Measurements from ENCODE around the gene DOCK3.
"Not testable (repeated sequence)": the region's sequence is repeated elsewhere in the genome, so short reads cannot be mapped to it uniquely, and the experiment has no call there.

The DOCK3 gene

DNA sequence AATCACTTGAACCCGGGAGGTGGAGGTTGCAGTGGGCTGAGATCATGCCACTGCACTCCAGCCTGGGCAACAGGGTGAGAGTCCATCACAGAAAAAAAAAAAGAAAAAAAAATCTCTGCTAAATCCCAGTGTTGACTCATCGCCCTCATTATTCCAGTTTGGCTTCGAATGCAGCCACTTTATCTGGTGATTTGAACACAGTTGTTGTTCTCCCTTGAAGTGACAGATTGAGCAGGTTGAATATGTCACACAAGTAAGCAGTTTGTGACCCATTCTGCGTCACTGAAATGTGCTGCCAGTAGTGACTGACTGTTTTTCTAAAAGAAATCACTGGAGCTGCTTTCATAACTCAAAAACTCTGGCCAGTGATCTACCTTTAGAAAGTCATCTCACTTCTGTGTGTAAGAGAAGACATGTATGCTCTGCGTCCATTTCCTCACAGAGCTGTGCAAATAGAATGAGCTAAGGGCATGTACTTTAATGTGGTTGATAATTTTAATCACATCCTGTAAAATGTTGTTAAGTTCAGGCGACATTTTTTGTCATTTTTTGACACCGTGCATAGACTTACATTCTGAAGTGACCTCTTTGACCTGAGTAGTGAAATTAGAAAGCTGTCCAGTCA is 12.5 kb downstream of the DOCK3 start:
- DNase-seq, result no peak

DNA sequence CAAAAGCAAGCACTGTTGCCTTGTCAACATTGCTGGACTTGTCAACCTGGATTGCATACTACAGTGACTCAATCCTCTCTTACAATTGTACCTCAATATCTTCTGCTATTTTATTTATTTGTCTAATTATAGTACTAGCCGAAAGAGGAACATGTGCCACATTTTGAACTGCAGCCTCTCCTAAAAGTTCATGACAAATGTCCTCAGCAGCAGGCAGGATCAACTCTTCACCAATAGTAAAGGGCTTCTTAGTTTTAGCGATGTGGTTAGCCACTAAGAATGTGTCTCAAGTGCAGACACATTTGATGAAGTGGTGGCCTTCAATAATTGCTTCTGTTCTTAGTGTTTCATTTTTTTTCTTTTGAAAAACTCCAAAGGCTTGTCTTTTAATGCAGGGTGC is 13.2 kb downstream of the DOCK3 start:
- no peak for DNase-seq

GRCh38 chr3:50688602-50689001 is 13.9 kb downstream of the DOCK3 start:
- DNase-seq, result not testable (repeated sequence)

DNA sequence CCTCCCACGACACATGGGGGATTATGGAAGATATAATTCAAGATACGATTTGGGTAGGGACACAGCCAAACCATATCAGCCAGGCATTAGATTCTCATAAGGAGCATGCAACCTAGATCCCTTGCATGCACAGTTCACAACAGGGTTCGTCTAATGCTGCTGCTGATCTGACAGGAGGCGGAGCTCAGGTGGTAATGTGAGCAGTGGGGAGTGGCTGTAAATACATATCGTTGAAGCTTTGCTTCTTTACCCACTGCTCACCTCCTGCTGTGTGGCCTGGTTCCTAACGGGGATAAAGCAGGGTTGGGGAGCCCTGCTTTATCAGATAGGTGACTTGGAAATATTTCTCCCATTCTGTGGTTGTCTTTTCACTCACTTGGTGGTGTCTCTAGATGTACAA is 14.8 kb downstream of the DOCK3 start:
- no peak for DNase-seq

- DNase-seq, result no peak
Measured at GRCh38 chr3:50695031-50695430, 20.3 kb downstream of the DOCK3 start.

- no peak for DNase-seq
Measured at GRCh38 chr3:50696276-50696675, 21.5 kb downstream of the DOCK3 start.

- DNase-seq, result no peak
Measured at GRCh38 chr3:50698269-50698668, 23.5 kb downstream of the DOCK3 start.

DNA sequence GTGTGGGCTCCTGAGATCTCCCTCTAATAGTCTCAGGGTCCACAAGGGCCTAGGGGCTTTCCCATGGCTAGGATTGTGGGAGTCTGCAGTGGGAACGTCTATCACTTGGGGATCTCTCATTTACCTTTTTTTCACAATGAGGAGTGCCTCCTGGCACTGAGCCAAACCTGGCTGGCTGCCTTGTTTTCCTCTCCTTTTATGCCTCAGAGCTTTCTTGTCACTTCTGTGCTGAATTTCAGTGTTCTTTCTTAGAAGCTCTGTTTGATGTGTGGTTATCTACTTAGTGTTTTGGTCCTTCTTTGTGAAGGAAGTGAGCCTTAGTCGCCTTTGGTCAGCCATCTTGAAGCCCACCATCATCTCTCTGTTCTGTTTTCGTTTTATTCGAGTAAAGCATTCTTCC is 33.9 kb downstream of the DOCK3 start:
- no peak for DNase-seq

GRCh38 chr3:50714946-50715345 is 40.2 kb downstream of the DOCK3 start:
- peak; percentile 2 for DNase-seq

DNA sequence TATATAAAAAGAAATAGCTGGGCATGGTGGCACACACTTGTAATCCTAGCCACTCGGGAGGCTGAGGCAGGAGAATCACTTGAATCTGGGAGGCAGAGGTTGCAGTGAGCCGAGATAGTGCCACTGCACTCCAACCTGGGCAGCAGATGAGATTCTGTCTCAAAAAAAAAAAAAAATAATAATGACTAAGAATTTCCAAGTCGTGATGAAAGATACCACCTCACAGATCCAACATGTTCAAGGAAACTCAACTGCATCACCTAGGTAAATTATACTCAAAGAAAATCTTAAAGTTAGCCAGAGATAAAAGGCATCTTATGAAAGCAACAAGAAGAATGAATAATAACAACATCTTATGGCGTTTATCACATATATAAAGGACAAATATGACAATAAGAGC is 50.1 kb downstream of the DOCK3 start:
- no peak for DNase-seq

GRCh38 chr3:50734985-50735384 is 60.3 kb downstream of the DOCK3 start:
- no peak for DNase-seq

DNA sequence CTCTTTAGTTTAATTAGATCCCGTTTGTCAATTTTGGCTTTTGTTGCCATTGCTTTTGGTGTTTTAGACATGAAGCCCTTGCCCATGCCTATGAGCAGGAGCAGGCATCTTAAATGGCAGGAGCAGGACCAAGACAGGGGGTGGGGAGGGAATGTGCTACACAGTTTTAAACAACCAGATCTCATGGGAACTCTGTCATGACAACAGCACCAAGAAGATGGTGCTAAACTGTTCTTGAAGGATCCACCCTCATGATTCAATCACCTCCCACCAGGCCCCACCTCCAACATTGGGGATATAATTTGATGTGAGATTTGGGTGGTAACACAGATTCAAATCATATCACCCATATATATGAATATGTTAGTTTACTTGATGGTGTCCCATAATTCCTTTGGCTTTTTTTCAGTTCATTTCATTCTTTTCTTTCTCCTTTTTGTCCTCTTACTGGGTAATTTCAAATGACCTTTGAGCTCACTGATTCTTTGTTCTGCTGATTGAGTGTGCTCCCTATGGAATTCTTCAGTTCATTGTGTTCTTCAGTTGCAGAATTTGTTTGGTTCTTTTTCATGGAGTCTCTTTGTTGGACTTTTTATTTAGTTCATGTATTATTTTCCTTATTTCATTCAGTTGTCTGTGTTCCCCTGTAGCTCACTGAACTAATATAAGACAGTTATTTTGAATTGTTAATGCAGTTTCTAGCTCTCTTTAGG is 62.6 kb downstream of the DOCK3 start:
- no peak for DNase-seq

GRCh38 chr3:50737906-50738598 is 63.3 kb downstream of the DOCK3 start:
- no peak for DNase-seq

DNA sequence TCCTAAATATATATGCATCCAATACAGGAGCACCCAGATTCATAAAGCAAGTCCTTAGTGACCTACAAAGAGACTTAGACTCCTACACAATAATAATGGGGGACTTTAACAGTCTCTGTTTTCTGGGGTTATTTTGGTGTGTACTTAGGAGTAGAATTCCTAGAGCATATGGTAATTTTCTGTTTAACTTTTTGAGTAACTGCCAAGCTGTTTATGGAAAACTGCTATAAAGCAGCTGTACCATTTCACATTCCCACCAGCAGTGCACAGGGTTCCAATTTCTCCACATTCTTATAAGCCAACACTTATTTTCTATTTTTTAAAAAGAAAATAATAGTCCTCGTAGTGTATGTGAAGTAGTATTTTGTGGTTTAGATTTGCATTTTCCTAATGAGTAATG is 68.9 kb downstream of the DOCK3 start:
- no peak for DNase-seq

DNA sequence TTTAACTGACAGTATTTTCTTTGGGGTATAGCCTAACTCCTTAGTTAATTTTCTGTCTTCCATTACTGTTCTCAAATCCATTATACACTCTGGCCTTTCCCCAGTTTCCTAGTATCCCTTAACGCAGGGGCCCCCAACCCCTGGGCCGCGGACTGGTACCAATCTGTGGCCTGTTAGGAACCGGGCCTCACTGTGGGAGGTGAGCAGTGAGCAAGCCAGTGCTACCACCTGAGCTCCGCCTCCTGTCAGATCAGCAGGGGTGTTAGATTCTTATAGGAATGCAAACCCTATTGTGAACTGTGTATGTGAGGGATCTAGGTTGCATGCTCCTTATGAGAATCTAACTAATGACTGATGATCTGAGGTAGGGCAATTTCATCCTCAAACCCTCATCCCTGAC is 75.1 kb downstream of the DOCK3 start:
- no peak for DNase-seq

DNA sequence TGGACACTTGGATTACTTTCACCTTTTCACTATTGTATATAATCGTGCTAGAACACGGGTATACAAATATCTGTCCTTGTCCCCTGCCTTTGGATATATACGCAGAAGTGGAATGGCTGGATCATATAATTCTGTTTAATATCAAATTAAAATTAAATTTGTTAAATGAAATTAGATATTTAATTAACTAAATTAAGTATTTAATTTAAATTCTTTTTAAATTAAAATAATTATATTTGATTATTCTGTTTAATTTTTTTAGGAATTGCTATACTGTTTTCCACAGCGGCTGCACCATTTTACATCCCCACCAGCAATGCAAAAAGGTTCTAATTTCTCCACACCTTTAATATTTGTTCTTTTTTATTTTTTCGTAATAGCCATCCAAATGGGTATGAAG is 84.3 kb downstream of the DOCK3 start:
- DNase-seq, result no peak

GRCh38 chr3:50777680-50778079 is 103.0 kb downstream of the DOCK3 start:
- no peak for DNase-seq

DNA sequence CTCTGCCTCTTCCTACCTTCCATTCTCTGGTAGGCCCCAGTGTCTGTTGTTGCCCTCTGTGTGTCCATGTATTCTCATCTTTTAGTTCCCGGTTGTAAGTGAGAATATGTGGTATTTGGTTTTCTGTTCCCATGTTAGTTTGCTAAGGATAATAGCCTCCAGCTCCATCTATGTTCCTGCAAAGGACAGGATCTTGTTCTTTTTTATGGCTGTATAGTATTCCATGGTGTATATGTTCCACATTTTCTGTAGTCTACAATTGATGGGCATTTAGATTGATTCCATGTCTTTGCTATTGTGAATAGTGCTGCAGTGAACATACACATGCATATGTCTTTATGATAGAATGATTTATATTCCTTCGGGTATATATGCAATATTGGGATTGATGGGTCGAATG is 107.0 kb downstream of the DOCK3 start:
- DNase-seq, result not testable (repeated sequence)

- no peak for DNase-seq
Measured at GRCh38 chr3:50786631-50787030, 111.9 kb downstream of the DOCK3 start.

- DNase-seq, result not testable (repeated sequence)
Measured at GRCh38 chr3:50790894-50791293, 116.2 kb downstream of the DOCK3 start.

DNA sequence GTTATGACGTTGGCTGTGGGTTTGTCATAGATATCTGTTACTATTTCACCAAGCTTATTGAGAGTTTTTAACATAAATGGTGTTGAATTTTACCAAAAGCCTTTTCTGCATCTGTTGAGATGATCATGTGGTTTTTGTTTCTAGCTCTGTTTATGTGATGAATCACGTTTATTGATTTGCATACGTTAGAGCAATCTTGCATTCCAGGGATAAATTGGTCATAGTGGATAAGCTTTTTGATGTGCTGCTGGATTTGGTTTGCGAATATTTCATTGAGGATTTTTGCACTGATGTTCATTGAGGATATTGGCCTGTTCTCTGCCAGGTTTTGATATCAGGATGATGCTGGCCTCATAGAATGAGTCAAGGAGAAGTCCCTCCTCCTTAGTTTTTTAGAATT is 117.8 kb downstream of the DOCK3 start:
- DNase-seq, result no peak

- not testable (repeated sequence) for DNase-seq
Measured at GRCh38 chr3:50803805-50804204, 129.1 kb downstream of the DOCK3 start.

- DNase-seq, result not testable (repeated sequence)
Measured at GRCh38 chr3:50804376-50804775, 129.6 kb downstream of the DOCK3 start.

DNA sequence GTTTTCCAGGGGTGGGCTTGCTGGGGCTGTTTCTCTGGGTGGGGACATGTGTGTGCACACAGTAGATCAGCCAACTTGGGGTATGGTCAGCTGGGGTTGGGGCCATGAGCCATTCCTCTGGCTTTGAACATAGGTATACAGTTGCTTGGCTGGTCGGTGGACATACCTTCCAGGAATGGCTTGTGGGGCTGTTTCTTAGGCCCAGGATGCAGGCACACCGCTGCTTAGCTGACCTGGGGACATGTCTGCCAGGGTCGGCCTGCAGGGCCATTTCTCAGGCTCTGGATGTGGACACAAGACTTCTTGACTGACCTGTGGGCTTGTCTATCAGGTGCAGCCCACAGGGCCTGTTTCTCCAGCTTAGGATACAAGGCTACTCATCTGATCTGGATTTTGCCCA is 130.6 kb downstream of the DOCK3 start:
- no peak for DNase-seq
